HepG2 (cell line): Measurements from ENCODE around the gene PFN1. TPM values are rescaled to one million over a fixed set of nuclear protein-coding genes. Genes with fewer than 3 reads are reported as not detected.

Source experiments
- CEBPG ChIP-seq: IDR thresholded peaks from 2 replicates; pipeline ENCODE4 v1.6.1; 2016
- GABPA ChIP-seq, 2 experiments: IDR thresholded peaks; 2 replicates each; pipeline ENCODE4 v1.6.1; 2011 to 2016; ENCODE audit warnings: low read depth in 2 of 2, low read length in 1 of 2, missing biosample characterization in 1 of 2, missing genetic modification characterization in 1 of 2
- HDAC2 ChIP-seq: sonication (generic); formaldehyde crosslinking; IDR thresholded peaks from 2 replicates; pipeline ENCODE4 v1.4.0; 2020; ENCODE audit warnings: missing genetic modification reagents
- HHEX ChIP-seq: IDR thresholded peaks from 2 replicates; pipeline ENCODE4 v1.6.1; 2016; ENCODE audit warnings: control low read depth
- JUNB ChIP-seq: sonication (generic); formaldehyde crosslinking; IDR thresholded peaks from 2 replicates; pipeline ENCODE4 v1.8.0; 2022; ENCODE audit warnings: missing genetic modification reagents, mild to moderate bottlenecking, borderline replicate concordance
- LCORL ChIP-seq, 2 experiments: fragments of 450-650 bp in 1 of 2; sonication (generic) in 1 of 2; formaldehyde crosslinking in 1 of 2; IDR thresholded peaks; 2 replicates each; pipeline versions ENCODE4 v1.5.0 to v1.6.1; 2017 to 2020; ENCODE audit warnings: antibody characterized with exemption in 1 of 2, missing genetic modification reagents in 1 of 2
- NCOA2 ChIP-seq: sonication (generic); formaldehyde crosslinking; IDR thresholded peaks from 2 replicates; pipeline ENCODE4 v1.8.0; 2022; ENCODE audit warnings: inconsistent platforms
- SNAPC2 ChIP-seq: sonication (generic); formaldehyde crosslinking; IDR thresholded peaks from 2 replicates; pipeline ENCODE4 v1.8.1; 2022; ENCODE audit warnings: mild to moderate bottlenecking, missing genetic modification reagents
- SRY ChIP-seq: sonication (generic); formaldehyde crosslinking; IDR thresholded peaks from 2 replicates; pipeline ENCODE4 v1.8.0; 2022; ENCODE audit warnings: mild to moderate bottlenecking, missing genetic modification reagents
- STAT5B ChIP-seq: sonication (generic); formaldehyde crosslinking; IDR thresholded peaks from 2 replicates; pipeline ENCODE4 v1.4.0; 2020; ENCODE audit warnings: missing genetic modification reagents
- TBX2 ChIP-seq: sonication (generic); formaldehyde crosslinking; IDR thresholded peaks from 2 replicates; pipeline ENCODE4 v1.5.0; 2020; ENCODE audit warnings: missing genetic modification reagents, mild to moderate bottlenecking, borderline replicate concordance
- TEAD3 ChIP-seq: optimal IDR thresholded peaks from 2 replicates; pipeline ENCODE3; 2016; ENCODE audit warnings: borderline replicate concordance
- XRCC5 ChIP-seq: fragments of 200-400 bp; formaldehyde crosslinking; optimal IDR thresholded peaks from 2 replicates; pipeline ENCODE3; 2017; ENCODE audit warnings: mild to moderate bottlenecking, low read length
- YEATS4 ChIP-seq: sonication (generic); formaldehyde crosslinking; IDR thresholded peaks from 2 replicates; pipeline ENCODE4 v1.4.0; 2020; ENCODE audit warnings: missing genetic modification reagents, borderline replicate concordance
- ZBTB7A ChIP-seq: sonication (generic); formaldehyde crosslinking; IDR thresholded peaks from 2 replicates; pipeline ENCODE4 v1.8.0; 2022; ENCODE audit warnings: mild to moderate bottlenecking, missing genetic modification reagents
- ZNF232 ChIP-seq: sonication (generic); formaldehyde crosslinking; IDR thresholded peaks from 2 replicates; pipeline ENCODE4 v1.4.0; 2020; ENCODE audit warnings: missing genetic modification reagents, borderline replicate concordance
- ZNF264 ChIP-seq: sonication (generic); formaldehyde crosslinking; IDR thresholded peaks from 2 replicates; pipeline ENCODE4 v1.4.0; 2020; ENCODE audit warnings: missing genetic modification reagents
- ZNF292 ChIP-seq: sonication (generic); formaldehyde crosslinking; IDR thresholded peaks from 2 replicates; pipeline ENCODE4 v1.8.1; 2022; ENCODE audit warnings: mild to moderate bottlenecking, low read depth, missing genetic modification reagents, borderline replicate concordance
- ZNF629 ChIP-seq: sonication (generic); formaldehyde crosslinking; conservative IDR thresholded peaks from 2 replicates; pipeline ENCODE4 v1.5.0; 2020; ENCODE audit warnings: missing genetic modification reagents
- polyA plus RNA-seq, 8 experiments: library from polyadenylated mRNA; depleted of rRNA in 3 of 8; stranded (reverse) in 7 of 8; unstranded in 1 of 8; fragments of >200 nt; fragmentation: Illumina TruSeq in 4 of 8; extraction: Trizol in 4 of 8; gene quantifications; 2 replicates each; pipeline versions ENCODE4 v1.2.1 to v1.2.3, GENCODE V29; 2011 to 2016; ENCODE audit warnings: low read depth in 4 of 8, missing spikeins in 1 of 8, mixed read lengths in 1 of 8; ENCODE audit not compliant: insufficient read depth in 1 of 8
- total RNA-seq, 5 experiments: library from RNA; depleted of rRNA; stranded (reverse); fragments of >200 nt; fragmentation: Illumina TruSeq; extraction: Trizol; gene quantifications; 2 replicates each; pipeline ENCODE4 v1.2.3, GENCODE V29; 2016; ENCODE audit warnings: low read depth in 1 of 5
- TF ChIP-seq, protein P1 (sequence below): sonication (generic); formaldehyde crosslinking; IDR thresholded peaks from 2 replicates; pipeline ENCODE4 v1.5.1; 2020; ENCODE audit warnings: missing genetic modification reagents, mild to moderate bottlenecking, borderline replicate concordance
- TF ChIP-seq, protein P2 (sequence below): sonication (generic); formaldehyde crosslinking; IDR thresholded peaks from 2 replicates; pipeline ENCODE4 v1.9.0; 2021; ENCODE audit warnings: mild to moderate bottlenecking, missing genetic modification reagents

The PFN1 gene
- total and polyA plus RNA-seq, 2 of the 13 experiments (the other 11 are each of a cell fraction or from before 2014, with no cell fraction given): 494 to 613 TPM

DNA sequence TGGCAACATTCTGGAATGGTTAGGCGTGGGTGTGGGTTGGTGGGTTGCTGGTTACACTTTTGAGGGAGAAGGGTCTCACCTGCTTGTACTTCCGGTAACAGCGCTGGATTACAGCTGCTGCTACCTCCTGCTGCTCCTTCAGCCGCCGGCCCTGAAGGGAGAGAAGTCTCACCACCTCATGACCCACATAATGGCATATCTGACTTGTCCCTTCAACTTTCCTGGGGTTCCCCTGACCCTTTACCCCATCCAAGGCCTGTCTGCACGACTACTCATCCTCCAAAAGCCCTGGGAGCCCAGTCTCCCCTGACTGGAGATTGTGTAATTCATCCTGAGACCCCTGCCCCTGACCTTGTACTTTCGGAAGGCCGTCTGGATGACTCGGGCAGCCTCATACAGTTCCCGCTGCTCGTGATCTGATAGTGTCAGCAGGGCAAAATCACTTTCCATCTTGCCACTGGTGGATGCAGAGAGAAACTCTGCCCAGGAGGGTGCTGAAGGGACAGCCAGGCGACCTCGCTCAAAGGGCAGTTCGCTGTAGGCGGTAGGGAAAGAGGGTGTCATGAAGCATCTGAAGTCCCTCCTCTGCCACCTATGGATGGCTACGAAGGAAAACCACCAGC lies 21.3 kb upstream of the PFN1 start (continued):
- 0 out of 2 replicates have a peak, but pooled peaks have one; percentile 43 for TF ChIP-seq ZNF292
- 0 out of 2 replicates have a peak, but pooled peaks have one; percentile 10 for TF ChIP-seq NCOA2 (CRISPR knock-in tag)
- TF ChIP-seq SRY (CRISPR knock-in tag): 0 out of 2 replicates have a peak, but pooled peaks have one; percentile 18
- peak; percentile 58 for TF ChIP-seq TBX2 (CRISPR knock-in tag)
- TF ChIP-seq STAT5B (CRISPR knock-in tag): no peak
- TF ChIP-seq, protein P1, sequence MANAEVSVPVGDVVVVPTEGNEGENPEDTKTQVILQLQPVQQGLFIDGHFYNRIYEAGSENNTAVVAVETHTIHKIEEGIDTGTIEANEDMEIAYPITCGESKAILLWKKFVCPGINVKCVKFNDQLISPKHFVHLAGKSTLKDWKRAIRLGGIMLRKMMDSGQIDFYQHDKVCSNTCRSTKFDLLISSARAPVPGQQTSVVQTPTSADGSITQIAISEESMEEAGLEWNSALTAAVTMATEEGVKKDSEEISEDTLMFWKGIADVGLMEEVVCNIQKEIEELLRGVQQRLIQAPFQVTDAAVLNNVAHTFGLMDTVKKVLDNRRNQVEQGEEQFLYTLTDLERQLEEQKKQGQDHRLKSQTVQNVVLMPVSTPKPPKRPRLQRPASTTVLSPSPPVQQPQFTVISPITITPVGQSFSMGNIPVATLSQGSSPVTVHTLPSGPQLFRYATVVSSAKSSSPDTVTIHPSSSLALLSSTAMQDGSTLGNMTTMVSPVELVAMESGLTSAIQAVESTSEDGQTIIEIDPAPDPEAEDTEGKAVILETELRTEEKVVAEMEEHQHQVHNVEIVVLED (CRISPR knock-in tag): no peak
- peak; percentile 26; the same call in 1 of the 2 replicates for TF ChIP-seq YEATS4 (CRISPR knock-in tag)
- peak; percentile 73; the same call in 1 of the 2 replicates for TF ChIP-seq ZBTB7A (CRISPR knock-in tag)
- TF ChIP-seq LCORL (IDR thresholded peaks at IDR 0.05): no peak
- peak; percentile 19; the same call in 1 of the 2 replicates for TF ChIP-seq LCORL (CRISPR knock-in tag; IDR thresholded peaks at IDR 0.05)
- no peak for TF ChIP-seq JUNB (CRISPR knock-in tag)
- TF ChIP-seq CEBPG (CRISPR knock-in tag): peak; percentile 54
- TF ChIP-seq, protein P2, sequence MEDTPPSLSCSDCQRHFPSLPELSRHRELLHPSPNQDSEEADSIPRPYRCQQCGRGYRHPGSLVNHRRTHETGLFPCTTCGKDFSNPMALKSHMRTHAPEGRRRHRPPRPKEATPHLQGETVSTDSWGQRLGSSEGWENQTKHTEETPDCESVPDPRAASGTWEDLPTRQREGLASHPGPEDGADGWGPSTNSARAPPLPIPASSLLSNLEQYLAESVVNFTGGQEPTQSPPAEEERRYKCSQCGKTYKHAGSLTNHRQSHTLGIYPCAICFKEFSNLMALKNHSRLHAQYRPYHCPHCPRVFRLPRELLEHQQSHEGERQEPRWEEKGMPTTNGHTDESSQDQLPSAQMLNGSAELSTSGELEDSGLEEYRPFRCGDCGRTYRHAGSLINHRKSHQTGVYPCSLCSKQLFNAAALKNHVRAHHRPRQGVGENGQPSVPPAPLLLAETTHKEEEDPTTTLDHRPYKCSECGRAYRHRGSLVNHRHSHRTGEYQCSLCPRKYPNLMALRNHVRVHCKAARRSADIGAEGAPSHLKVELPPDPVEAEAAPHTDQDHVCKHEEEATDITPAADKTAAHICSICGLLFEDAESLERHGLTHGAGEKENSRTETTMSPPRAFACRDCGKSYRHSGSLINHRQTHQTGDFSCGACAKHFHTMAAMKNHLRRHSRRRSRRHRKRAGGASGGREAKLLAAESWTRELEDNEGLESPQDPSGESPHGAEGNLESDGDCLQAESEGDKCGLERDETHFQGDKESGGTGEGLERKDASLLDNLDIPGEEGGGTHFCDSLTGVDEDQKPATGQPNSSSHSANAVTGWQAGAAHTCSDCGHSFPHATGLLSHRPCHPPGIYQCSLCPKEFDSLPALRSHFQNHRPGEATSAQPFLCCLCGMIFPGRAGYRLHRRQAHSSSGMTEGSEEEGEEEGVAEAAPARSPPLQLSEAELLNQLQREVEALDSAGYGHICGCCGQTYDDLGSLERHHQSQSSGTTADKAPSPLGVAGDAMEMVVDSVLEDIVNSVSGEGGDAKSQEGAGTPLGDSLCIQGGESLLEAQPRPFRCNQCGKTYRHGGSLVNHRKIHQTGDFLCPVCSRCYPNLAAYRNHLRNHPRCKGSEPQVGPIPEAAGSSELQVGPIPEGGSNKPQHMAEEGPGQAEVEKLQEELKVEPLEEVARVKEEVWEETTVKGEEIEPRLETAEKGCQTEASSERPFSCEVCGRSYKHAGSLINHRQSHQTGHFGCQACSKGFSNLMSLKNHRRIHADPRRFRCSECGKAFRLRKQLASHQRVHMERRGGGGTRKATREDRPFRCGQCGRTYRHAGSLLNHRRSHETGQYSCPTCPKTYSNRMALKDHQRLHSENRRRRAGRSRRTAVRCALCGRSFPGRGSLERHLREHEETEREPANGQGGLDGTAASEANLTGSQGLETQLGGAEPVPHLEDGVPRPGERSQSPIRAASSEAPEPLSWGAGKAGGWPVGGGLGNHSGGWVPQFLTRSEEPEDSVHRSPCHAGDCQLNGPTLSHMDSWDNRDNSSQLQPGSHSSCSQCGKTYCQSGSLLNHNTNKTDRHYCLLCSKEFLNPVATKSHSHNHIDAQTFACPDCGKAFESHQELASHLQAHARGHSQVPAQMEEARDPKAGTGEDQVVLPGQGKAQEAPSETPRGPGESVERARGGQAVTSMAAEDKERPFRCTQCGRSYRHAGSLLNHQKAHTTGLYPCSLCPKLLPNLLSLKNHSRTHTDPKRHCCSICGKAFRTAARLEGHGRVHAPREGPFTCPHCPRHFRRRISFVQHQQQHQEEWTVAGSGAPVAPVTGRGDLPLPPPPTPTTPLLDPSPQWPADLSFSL (CRISPR knock-in tag): 0 out of 2 replicates have a peak, but pooled peaks have one; percentile 18
- peak; percentile 59; the same call in 1 of the 2 replicates for TF ChIP-seq ZNF232 (CRISPR knock-in tag)
- TF ChIP-seq TEAD3: peak; percentile 26
- TF ChIP-seq XRCC5: peak; percentile 67
- 0 out of 2 replicates have a peak, but pooled peaks have one; percentile 31 for TF ChIP-seq ZNF264 (CRISPR knock-in tag)
- TF ChIP-seq ZNF629 (CRISPR knock-in tag): peak; percentile 38; the same call in 1 of the 2 replicates
- no peak for TF ChIP-seq HHEX (CRISPR knock-in tag)
- TF ChIP-seq GABPA (IDR thresholded peaks at IDR 0.05; ENCODE audit: low read depth, low read length): no peak
- TF ChIP-seq GABPA (CRISPR knock-in tag; IDR thresholded peaks at IDR 0.05; ENCODE audit: low read depth): peak; percentile 8; the same call in 1 of the 2 replicates
- 0 out of 2 replicates have a peak, but pooled peaks have one; percentile 12 for TF ChIP-seq HDAC2
- no peak for TF ChIP-seq SNAPC2 (CRISPR knock-in tag)
